Measurements from ENCODE around the gene ADGRD1.
A peak's percentile ranks its signal among the peaks of the same experiment; 100 is the strongest.

The ADGRD1 gene

GRCh38 chr12:131129839-131130238 lies 176.1 kb downstream of the ADGRD1 start:
- DNase-seq, result no peak

GRCh38 chr12:131130311-131130911 lies 176.7 kb downstream of the ADGRD1 start:
- no peak for DNase-seq

DNA sequence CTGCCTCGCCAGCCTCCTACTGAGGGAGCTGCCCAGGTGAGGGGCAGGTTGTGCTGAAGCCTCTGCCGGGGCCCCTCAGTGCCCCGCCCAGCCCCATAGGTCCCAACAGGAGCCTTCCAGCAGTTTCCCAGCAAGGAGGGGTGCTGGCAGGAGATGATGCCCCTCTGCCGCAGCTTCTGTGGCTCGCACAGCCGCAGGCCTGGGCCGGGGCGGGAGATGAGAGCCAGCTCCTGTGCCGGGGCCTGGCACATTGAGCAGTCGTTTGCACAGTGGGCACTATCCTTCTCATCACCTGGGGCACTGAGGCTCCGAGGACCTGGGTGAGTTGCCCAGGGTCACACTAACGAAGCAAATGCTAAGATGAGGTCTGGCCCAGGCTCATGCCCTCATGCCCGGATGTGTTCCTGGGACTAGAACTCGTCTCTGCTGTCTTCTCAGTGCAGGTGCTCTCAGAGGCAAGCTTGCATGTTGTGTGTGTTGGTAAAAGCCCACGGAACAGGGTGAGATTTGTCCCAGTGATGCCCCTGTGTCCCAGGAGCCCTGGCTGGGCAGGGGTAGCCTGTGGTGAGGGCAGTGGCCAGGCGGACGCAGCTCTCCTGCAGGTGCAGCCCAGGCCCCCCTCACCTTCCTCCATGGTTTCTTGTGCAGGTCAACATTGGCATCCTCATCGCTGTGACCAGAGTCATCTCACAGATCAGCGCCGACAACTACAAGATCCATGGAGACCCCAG lies 177.5 kb downstream of the ADGRD1 start:
- DNase-seq, result no peak

- no peak for DNase-seq
Measured at GRCh38 chr12:131131808-131132117, 178.1 kb downstream of the ADGRD1 start.

GRCh38 chr12:131132118-131132892 lies 178.6 kb downstream of the ADGRD1 start:
- DNase-seq, result peak; percentile 85

DNA sequence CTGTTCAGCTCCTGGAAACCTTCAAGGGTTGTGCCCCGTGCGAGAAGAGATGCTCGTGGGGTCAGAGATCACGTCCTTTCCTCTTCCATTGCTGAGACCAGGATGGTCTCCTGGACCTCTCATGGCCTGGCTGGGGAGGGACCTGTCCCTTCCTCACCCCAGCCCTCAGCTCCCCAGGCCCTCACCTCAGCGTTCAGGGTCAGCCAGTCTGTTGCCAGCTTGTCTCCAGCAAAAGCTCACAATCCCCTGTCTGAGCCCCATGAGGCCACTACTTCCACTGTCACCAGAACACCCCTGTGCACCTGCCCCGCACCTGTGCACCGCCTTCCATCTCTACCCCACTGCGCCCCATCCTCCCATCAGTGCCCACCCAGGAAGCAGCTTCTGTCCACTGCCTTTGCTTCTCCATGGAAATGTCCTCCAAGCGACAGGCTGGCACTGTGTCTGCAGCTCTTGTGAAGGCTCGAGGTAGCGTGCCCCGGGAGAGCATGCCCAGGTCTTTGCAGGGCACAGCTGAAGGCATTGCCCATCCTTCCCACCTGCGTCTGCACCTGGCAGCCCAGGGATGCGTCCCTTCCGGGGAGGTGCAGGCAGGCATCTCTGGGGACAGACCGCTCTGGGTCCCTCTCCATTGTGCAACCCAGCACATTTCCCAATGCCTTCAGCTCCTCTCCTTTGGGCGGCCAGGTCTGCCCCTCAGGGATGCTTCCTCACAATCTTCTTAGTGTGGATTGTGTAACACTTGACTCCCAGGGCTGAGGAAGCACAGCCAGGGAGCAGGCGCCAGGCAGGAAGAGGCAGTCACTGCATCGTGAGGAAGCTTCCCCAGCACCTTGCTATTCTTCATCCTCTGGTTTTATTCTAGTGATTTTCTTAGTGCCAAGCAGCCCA lies 179.6 kb downstream of the ADGRD1 start:
- no peak for DNase-seq

DNA sequence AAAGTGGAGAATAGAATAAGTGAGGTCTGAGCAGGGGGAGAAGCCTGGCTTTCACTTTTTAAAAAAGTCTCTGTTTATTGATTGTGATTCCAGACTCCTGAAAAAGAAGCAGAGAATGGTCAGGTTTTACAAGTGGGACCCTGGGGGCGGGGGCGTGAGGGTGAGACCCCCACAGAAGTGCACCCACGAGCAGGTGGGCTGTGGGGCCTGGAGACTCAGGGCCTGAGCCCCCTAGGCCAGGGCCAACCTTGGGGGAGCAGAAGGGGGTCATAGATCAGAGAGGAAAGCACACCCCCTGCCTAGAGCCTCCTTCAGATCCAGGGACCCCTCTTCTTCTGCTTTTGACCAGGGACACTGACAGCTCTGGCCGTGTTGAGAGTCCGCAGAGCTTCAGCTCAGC lies 180.3 kb downstream of the ADGRD1 start:
- no peak for DNase-seq

DNA sequence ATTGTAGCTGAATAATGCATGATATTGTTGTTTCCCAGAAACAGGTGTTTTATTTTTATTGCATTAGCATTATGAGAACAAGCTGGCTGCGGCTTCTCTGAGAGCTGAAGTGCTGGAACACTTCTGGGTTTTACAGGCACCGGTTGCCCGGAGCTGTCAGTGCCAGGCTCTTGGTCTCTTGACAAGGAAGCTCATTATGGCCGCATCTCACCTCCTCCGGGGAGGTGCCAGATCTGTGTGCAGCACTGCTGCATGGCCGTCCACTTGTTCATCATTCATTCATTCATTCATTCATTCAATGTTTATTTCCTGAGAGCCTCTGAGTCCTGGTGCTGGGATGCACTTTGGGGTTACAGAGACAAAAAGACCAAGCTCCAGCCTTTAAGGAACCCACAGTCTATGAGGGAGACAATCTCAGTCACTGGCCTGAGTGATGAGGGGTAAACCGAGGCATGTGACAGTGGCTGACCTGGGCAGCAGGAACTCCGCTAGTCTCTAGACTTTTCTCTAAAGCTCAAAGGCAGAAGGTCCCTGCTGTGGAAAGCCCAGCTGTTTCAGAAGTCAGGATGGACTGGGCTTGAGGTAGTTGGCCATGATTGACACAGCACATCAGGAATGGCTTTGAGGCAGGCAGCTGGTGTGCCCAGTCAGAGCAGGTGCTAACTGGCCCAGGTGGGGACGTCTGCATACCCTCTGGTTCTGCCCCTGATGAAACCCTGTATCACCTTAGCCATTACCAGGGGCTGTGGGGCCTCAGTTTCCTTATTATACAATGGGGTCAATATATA lies 181.0 kb downstream of the ADGRD1 start:
- DNase-seq, result no peak

DNA sequence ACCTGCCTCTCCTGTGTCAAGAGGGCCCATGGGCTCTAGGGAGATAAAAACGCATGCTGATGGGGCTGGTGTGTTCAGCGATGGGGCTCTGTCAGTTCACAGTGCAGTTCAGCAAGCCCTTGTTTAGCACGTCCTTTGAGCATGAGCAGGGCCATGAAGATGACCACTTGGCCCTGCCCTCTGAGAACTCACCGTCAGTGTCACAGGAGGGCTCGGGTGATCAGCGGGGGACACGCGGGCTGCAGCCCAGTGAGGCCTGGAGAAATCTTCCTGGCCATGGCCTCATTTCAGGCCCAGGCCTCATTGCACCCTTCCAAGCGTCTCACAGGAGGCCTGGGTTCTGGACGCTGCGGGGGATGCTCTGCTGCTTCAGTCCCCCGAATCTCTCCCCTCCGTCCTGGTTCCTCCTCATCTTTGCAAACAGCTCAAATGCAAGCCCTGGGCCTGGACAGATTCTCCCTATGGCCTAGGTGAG lies 181.6 kb downstream of the ADGRD1 start:
- no peak for DNase-seq

GRCh38 chr12:131135786-131136538 lies 182.3 kb downstream of the ADGRD1 start:
- DNase-seq, result no peak

DNA sequence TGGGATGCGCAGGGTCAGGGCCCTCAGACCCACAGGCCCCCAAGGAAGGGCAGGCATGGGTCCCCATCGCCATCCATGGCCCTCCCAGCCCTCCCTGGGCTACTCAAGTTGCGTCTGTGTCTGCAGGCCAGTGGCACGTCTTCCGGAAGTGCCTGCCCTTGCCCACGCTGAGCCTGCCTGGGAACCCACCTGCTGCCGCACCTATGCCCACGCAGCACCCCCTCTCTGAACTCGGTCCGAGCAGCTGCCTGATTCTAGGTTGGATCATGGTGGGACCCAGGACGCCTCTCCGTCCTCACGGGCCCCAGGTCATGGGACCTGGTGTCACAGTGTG lies 182.8 kb downstream of the ADGRD1 start:
- no peak for DNase-seq

DNA sequence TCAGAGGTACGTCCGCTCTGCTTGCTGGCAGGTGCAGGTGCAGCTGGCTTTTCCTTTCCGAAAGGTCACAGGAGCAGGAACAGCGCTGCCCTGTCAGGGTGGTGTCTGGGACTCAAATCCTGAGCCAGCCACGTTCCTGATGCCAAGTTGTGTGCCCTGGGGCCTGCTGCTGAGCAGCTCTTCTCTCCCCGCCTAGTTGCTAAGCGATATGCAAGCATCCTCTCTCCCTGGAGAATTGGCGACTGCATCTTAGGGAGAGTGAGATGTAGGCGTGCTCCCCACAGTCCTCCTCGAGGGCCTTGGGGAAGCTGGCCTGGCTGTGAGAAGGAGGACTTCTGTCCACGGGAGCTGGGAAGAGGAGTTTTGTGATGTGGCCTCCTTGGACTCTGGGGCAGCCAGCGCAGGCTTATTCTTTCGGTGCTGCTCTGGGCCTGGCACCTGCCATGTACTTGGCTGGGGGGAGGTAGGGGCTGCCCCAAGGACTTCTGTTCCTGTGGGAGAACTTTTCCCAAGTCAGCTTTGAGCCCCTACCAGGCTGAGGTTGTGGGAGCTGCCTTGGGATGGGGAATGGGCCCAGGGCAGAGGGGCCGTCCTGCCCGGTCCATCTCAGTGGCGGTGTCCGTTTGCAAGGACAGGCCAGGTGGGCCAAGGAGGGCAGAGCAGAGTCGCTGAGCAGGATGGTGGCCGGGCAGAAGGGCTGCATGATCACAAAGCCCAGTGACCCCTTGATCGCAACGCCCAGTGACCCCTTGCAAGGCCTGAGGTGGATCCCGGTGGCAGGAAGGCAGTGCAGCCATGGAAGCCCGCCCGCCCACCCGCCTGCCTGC lies 183.5 kb downstream of the ADGRD1 start:
- no peak for DNase-seq

- no peak for DNase-seq
Measured at GRCh38 chr12:131137836-131138637, 184.3 kb downstream of the ADGRD1 start.

DNA sequence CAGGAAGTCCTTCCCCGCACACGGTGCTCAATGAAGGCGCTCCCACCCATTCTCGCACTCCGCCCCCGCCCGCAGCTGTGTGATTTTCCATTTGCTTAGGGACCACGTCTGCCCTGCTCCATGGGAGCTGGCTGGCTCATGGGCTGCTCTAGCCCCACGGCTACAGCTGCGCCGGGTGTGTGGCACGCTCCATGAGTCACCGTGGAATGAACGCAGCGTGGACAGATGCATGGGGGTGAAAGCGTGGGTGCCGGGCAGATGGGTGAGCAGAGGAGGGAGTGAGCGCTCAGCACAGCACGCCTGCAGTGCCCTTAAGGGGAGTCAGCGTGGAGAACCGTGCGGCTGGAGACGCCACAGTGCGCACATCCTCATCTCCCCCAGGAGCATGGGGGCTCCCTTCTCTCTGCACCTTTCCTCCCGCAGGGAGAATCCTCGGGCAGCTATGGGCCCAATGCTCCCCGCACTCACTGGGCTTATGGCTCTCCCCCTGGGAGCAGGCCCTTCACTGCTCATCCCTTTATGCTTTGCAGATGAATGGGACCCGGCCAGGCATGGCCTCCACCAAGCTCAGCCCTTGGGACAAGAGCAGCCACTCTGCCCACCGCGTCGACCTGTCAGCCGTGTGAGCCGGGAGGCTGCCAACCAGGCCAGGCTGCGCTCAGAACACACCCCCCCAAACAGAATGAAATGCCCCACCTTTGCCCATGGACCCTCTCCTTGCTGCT lies 185.1 kb downstream of the ADGRD1 start:
- DNase-seq, result no peak

- DNase-seq, result no peak
Measured at GRCh38 chr12:131139363-131140068, 185.8 kb downstream of the ADGRD1 start.

DNA sequence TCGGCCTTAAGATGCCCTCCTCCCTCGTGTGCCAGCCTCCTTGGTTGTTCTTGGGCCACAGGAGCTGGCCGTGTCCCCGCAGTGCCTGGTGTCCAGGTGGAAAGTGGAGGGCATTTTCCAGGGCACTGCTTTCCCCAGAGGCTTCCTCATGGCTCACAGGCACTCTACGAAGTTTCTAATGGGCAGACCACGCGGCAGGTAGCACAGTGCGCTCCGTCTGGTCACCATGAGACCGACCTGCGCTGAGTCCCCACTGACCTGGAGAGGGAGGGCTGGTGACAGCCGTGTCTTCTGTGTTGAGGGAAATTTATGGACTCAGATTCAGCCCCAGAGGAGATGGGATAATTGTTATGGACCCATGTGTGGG lies 186.3 kb downstream of the ADGRD1 start:
- no peak for DNase-seq

- DNase-seq, result no peak
Measured at GRCh38 chr12:131140697-131141096, 187.0 kb downstream of the ADGRD1 start.

DNA sequence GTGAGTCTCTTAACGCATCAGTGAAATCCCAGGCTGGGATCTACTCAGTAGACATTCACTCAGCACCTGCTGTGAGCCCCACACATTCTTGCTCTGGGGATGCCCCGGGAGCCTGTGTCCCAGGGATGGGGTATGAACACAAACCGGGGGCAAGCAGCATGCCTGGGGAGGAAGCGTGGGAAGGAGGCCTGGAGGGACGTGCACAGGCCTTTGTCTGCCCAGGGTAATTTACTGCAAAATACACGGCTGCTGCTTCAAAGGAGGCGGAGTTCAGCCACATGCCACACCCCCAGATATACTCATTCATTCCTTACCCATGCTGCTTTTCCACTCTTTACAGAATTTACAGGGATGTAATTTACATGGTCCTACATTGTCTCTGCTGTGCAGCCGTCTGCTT lies 187.8 kb downstream of the ADGRD1 start:
- DNase-seq, result no peak

All from stimulated activated CD4-positive, alpha-beta T cell treated with anti-CD3 and anti-CD28 coated beads, Interleukin-2, amount 100 ng/mL, for 48 hours (primary cell).